ENCODE results near the gene COA1.
"Not testable (repeated sequence)": the region's sequence is repeated elsewhere in the genome, so short reads cannot be mapped to it uniquely, and the experiment has no call there.

Gene COA1, protein sequence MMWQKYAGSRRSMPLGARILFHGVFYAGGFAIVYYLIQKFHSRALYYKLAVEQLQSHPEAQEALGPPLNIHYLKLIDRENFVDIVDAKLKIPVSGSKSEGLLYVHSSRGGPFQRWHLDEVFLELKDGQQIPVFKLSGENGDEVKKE

DNA sequence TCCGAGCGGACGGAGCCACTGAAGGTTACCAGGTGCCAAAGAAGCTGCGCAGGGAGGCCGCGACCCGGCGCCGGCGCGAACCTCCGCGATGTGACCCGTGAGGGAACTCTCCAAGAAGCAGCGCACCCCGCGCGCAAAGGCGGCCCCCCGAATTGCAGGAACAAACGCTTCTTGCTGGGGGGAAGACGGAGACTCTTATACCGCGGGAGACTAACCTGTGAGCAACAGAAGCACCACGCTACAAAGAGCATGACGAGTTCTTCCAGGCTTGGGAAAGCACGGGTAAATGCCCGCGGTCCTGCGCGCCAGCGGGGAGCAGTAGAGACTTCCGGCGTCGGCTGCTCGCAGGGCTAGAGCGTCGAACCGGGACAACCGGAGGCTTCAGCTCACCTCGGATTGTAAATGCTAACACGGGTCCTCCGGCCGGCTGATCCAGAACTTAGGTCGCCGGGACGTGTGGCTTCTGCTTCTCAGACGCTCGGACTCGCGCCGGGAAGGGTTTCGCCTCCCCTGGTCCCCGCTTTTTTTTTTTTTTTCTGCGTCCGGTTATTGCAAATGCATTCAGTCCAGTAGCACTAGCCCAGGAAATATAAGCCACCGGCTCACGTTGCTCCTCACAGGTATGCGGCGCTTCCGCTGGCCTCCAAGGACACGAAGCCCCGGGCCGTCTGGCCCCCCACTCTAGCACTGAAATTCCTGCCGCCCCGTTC, at the start of gene COA1:
COA1 (minus strand) TSS at position 310 of the 710 bp plus-strand sequence. CDS start 80,909 bp downstream, outside the sequence.
- DNase-seq (ENCODE audit: low read depth in 2 of 2), result peak; percentile 60 to 69

DNA sequence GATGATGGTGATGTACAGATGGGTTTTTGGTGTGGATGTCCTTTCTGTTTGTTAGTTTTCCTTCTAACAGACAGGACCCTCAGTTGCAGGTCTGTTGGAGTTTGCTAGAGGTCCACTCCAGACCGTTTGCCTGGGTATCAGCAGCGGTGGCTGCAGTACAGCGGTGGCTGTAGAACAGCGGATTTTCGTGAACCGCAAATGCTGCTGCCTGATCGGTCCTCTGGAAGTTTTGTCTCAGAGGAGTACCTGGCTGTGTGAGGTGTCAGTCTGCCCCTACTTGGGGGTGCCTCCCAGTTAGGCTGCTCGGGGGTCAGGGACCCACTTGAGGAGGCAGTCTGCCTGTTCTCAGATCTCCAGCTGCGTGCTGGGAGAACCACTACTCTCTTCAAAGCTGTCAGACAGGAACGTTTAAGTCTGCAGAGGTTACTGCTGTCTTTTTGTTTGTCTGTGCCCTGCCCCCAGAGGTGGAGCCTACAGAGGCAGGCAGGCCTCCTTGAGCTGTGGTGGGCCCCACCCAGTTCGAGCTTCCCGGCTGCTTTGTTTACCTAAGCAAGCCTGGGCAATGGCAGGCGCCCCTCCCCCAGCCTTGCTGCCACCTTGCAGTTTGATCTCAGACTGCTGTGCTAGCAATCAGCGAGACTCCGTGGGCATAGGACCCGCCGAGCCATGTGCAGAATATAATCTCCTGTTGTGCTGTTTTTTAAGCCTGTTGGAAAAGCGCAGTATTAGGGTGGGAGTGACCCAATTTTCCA, 49.1 kb upstream of the COA1 start:
- not testable (repeated sequence) for DNase-seq (ENCODE audit: low read depth in 2 of 2)

DNA sequence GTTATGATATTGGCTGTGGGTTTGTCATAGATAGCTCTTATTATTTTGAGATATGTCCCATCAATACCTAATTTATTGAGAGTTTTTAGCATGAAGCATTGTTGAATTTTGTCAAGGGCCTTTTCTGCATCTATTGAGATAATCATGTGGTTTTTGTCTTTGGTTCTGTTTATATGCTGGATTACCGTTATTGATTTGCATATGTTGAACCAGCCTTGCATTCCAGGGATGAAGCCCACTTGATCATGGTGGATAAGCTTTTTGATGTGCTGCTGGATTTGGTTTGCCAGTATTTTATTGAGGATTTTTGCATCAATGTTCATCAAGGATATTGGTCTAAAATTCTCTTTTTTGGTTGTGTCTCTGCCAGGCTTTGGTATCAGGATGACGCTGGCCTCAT, 45.9 kb upstream of the COA1 start:
- DNase-seq (ENCODE audit: low read depth in 2 of 2), result not testable (repeated sequence)

DNA sequence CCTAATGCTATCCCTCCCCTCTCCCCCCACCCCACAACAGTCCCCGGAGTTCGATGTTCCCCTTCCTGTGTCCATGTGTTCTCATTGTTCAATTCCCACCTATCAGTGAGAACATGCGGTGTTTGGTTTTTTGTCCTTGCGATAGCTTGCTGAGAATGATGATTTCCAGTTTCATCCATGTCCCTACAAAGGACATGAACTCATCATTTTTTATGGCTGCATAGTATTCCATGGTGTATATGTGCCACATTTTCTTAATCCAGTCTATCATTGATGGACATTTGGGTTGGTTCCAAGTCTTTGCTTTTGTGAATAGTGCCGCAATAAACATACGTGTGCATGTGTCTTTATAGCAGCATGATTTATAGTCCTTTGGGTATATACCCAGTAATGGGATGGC, 43.9 kb upstream of the COA1 start:
- DNase-seq (ENCODE audit: low read depth in 2 of 2), result not testable (repeated sequence)

DNA sequence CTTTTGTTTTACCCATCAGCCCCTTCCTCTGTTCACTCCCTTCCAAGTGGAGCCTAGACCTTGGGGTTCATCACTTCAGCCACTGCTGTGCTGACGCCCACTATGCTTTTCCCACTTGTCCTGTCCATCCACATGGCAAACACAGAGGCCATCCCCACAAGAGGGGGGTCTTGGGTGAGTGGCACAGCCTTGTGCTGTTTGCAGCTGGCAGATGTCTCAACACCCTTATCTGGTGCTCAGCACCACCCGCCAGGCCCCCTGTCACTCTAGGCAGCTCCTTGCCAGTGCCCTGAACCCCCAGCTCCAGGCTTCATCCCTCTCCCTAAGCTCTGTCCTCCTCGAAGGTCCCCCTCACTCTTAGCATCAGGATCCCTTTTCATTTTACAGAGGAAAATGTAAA, 42.2 kb upstream of the COA1 start:
- no peak for DNase-seq (ENCODE audit: low read depth in 2 of 2)

DNA sequence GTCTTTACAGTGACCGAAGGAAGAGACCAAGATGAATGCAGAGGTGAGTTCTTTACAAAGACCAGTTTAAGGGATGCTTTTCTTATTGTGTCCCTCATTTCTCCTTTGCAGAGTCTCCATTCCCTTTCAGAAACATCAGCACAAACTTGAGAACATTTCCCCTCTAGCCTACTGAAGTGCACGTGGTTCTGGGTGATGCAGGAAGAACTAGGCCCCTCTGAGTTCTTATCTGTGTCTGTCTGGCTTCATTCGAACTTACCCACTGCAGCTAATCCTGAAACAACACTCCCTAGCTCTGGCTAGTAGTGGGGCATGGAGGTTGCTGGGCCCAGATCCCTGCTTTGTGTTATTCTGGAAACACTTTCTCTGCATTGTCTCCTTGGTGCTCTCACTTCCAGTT, 41.8 kb upstream of the COA1 start:
- no peak for DNase-seq (ENCODE audit: low read depth in 2 of 2)

DNA sequence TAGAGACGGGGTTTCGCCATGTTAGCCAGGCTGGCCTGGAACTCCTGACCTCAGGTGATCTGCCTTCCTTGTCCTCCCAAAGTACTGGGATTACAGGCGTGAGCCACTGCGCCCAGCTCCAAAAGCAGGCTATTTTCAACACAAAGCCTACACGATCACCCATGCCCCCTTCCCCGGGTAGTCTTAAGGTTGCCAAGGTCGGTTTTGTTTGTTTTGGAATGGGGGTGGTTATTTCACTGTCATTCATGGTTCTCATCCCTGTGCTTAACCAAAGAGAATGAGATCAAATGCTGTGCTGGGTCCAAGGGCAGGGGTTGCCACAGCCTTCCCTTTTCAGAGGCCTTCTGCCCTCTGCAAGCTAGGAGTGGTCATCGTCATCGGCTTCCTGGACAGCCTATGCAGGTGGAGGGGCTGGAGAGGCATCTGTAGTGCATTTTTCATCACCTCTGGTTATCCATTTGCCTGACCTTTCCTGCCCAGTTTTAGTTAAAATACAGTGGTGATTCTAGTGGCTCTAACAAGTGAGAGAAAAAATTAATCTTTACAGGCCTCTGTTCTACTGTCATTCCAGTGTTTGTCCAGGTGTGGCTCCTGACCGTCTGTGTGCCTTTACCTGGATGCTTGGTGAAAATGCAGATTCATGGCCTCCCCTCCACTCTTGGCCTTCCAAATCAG, 40.6 kb upstream of the COA1 start:
- no peak for DNase-seq (ENCODE audit: low read depth in 2 of 2)

DNA sequence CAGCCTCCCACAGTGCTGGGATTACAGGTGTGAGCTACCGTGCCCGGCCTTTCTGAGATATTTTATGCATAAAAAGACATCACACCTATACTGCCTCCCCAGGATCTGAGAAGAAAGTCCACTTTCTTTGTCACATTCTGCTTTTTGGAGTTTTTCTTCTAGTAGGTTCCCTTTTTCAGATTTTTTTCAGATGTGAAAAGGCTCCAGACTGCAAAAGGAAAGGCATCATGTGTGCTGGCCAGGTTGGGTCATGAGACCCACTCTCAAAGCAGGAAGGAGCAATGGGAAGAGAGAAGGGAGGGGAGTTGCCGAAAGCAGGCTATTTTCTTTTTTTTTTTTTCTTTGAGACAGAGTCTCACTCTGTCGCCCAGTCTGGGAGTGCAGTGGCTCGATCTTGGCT, 40.0 kb upstream of the COA1 start:
- no peak for DNase-seq (ENCODE audit: low read depth in 2 of 2)

DNA sequence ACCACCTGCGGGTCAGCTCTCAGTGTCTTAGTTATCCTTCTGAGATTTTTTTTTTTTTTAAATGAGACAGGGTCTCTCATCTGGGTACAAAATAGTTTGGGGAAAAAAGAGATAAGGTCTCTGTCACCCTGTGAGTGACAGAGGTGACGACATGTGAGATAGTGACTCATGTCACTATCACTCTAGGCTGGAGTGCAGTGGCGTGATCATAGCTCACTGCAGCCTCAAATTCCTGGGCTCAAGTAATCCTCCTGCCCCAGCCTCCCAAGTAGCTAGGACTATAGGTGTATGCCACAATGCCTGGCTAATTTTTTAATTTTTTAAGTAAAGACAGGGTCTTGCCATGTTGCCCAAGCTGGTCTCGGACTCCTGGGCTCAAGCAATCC, 39.6 kb upstream of the COA1 start:
- no peak for DNase-seq (ENCODE audit: low read depth in 2 of 2)

DNA sequence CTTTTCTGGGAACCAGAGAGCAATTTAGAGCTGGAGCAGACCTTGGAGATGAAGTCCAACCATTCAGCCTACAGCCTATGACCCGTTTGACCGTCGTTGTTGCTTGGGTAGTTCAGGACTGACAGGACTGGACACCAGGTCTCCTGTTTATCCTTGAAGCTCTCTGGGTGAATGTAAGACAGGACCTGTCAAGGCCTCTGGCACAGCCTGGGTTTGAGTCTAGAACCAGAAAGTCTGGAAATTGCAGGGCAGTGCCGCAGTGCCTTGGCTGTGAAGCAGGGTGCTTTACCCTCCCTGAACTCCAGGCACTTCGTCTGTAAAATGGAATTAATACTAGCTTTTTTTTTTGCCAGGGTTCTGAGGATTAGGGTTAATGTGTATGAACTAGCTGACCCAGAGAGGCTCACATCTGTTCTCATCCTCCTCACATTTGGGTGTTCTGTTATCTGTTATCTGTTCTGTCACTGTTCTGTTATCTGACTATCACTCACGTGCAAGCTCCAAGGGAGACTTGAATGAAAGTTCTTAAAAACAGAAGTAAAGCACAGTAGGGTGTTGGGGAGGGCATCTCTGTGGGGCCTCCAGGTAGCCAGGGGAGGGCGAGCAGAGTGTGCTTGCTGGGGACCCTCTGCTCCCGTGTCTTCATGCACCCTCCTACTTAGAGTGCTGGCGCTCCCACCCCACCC, 39.0 kb upstream of the COA1 start:
- no peak for DNase-seq (ENCODE audit: low read depth in 2 of 2)

DNA sequence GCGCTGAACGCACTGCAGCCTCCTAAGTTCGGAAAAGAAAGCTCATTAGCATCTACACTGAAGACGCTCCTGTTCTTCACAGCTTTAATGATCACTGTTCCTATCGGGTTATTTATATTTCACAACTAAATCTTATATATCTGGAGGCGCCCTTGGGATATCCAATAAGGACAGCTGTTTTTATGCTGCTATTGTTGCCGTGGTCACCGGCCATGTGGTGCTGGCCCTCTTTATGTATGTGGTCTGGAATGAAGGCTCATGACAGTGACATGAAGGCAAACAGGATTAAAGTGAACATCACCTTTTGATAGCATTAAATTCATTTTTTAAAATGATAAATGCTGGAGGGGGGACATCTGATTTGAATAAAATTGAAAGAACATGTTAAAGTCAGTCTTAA, 38.0 kb upstream of the COA1 start:
- DNase-seq (ENCODE audit: low read depth in 2 of 2), result no peak

DNA sequence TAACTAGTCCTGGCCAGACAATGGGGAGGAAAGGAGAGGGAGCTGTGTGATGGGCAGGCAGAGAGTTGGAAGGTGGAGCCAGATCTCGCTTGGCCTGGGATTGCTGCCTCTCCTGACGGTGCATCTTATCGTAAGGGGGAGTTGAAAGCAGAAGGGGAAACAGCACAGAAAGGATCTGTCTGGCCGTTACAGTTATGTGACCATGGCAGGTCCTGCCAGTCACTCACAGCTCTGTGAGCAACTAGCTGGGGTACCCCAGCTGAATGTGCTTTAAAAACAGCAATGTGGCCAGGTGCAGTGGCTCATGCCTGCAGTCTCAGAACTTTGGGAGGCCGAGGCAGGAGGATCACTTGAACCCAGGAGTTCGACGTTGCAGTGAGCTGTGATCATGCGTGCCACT, 37.2 kb upstream of the COA1 start:
- DNase-seq (ENCODE audit: low read depth in 2 of 2), result no peak

DNA sequence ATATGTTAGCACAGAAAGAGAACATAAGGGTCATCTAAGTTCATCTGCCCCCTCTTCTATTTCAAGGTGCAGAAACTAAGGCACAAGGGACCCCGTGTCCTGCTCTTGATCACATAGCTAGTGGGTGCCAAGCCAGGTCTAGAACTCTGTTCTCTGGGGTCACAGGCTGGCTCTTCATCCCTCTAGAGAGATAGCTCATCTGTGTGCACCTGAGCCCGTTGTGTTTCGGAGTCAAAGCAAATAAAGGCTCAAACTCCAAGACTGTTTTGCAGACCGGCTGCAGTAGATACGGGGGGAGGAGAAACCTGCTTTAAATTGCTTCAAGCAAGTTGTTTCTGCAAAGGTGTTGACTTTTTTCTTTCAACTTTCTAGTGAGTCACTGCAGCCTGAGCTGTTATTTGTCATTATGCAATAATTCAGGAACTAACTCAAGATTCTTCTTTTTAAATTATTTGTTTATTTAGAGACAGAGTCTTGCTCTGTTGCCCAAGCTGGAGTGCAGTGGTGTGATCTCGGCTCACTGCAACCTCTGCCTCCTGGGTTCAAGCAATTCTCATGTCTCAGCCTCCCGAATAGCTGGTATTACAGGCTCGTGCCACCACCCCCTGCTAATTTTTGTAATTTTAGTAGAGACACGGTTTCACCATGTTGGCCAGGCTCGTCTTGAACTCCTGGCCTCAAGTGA, 35.6 kb upstream of the COA1 start:
- no peak for DNase-seq (ENCODE audit: low read depth in 2 of 2)

DNA sequence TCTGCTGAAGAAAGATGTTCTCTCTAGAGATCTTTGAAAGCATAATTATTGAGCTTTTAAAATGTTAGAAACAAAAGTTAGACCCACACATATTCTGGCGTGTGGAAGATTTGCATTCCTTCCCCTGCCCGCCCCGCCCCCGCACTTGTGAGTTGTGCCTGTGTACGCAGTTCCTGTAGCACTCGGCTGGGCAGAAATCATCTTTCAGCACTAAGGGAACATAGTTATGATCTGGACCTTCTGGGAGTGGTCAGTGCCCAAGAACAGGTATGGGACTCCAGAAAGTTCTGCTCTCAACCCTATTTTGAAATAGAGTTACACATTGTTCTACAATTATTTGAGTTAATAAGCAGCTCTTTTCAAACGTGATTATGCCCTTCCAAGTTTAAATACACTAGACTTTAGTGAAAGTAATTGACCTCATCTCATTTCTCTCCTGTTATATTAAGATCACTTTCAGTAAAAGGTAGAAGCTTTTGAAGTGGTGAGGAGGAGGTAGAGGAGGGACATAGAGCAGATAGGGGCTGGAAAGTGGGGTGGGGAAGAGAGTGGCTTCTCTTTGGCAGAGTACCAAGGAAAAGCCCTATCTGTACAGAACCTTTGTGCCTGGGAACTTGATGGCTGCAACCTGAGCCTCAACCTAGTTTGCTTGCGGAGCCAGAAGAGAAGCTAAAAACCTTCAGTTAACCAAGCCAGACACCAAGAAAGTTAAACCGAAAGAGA, 34.9 kb upstream of the COA1 start:
- DNase-seq (ENCODE audit: low read depth in 2 of 2), result no peak

DNA sequence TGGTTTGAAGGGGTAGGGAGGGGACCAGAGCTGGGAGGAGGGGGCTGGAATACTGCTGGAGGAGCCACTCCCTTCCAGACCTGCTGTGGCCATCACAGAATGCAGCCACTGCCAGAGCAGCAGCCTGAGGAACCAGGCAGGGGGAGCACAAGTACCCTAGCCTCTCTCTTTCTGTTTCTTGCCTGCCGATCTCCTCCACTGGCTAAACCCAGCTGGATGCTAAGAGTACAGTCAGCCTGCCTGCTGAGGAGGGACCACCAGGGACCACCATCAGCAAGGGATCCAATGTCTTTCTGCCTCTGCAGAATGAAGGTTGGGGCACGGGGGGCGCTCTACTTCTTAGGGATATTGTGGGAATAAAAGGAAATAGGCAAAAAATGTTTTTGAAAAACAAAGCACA, 33.9 kb upstream of the COA1 start:
- DNase-seq (ENCODE audit: low read depth in 2 of 2), result no peak

DNA sequence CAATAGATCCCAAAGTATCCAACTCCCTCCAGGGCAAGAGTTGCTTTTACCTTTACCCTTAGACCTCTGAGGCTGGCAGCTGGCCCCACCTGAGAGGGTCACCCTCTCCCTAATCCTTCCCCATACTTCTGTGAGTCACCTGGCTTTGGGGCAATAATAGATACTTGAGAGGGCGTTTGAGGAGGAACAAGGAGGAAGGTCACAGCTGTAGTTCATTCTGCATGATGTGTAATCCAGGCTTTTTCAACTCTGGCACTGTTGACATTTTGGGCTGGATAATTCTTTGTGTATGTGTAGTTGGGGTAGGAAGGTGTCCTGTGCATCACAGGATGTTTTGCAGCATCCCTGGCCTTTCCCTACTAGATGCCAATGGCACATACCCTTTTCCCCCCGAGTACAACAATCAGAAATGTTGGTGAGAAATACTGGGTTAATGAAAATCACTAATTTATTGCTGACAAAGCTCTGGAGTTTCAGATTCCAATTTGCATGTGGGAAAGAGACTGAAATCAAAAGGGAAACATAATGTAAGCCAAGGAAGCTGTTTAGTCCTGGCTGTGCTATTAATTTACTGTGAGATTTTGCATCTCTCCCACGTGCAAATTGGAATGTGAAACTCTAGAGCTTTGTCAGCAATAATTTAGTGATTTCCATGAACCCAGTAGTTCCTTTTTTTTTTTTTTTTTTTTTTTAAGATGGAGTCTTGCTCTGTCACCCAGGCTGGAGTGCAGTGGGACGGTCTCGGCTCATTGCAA, 32.8 kb upstream of the COA1 start:
- DNase-seq (ENCODE audit: low read depth in 2 of 2), result no peak

DNA sequence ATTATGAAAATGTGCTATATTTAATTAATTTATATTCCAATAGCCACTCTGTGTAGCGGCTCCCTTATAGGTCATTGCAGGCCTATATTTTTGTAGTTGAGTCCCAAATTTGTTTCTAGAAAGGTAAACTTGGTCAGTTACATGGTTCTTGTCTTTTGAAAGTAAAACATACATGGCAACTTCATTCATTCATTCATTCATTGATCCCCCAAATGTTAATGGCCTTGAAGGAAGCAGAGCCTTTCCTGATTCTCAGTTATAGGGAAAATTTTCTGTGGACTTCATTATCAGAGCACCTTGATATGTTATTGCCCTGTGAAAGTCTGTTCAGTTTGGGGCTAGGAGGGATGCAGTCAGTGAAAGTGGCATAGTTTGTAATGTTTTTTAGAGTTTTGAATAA, 32.1 kb upstream of the COA1 start:
- DNase-seq (ENCODE audit: low read depth in 2 of 2), result no peak

DNA sequence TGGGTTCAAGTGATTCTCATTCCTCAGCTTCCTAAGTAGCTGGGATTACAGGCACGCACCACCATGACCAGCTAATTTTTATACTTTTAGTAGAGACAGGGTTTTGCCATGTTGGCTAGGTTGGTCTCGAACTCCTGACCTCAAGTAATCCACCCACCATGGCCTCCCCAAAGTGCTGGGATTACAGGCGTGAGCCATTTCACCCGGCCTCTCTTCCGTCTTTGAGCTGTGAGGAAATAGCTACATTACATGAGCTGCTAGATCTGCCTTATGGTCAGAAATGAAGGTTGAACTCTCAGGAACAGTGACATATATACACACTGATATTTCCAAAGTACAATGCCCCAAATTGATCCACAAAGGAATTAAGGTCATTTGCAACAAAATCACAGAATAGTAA, 31.5 kb upstream of the COA1 start:
- no peak for DNase-seq (ENCODE audit: low read depth in 2 of 2)

DNA sequence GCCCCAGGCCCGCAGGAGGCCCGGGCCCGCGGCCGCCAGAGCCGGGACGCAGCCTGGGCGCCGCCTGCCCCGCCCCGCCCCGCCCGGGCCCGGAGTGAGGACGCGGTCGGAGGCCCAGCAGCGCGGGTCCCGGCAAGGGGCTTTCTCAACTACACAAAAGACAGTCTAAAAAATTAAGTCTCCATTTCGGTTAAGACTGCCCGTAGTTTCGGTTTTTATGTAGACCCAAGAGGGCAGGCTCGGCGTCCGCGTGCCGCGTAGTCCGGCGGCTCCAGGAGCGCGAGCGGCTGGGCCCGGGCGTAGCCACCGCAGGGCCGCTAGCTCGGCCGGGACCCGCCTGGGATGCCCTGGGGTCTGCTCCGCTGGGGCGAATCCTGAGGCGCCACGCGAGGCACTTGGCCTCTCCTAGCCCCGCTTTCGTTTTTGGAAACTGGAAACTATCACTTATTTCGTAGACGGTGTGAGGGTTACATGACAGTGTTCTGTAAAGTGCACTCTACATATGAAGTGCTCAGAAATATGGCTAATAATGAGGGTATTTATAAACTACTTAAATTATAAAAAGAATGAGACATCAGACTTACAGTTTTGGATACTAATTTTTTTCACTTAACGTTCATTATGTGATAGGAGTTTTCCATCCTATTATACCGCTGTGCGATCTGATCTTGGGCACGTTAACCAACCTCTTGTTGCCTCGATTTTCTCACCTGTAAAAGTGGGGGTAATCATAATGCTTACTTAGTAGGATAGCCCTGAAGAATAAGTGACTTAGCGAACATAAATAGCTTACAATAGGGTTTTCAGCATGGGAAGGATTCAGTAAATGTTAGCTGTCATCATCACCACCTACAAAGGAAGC, 29.7 kb upstream of the COA1 start:
- DNase-seq (ENCODE audit: low read depth in 2 of 2), result peak; percentile 13 to 15
